Measurements from ENCODE around the gene GOLGB1.

Gene GOLGB1

DNA sequence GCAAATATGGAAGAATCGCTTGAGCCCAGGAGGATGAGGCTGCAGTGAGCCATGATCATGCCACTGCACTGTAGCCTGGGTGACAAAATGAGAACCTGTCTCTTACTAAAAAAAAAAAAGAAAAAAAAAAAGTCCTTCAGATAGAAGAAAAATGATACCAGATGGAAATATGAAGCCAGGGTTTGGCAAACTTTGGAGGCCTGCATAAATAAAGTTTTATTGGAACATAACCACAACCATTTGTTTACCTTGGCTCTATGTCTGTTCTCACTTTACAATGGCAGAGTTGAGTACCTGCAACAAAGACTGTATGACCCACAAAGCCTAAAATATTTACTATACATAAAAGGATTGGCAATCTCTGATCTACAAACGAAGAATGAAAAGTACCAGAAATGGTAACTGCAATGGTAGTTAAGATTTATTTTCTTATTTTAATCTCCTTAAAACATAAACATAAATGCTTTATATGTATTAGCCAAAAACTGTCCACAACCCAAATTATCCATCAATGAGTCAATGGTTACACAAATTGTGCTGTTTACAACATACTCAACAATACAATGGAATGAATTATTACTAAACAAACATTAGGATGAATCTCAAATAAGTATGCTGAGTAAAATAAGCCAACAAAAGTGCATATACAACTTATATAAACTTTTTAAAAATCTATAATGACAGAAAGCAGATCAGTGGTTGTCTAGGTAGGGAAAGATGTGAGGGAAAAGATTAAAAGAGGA is 41.8 kb downstream of the GOLGB1 start:
- TF ChIP-seq, protein P1, sequence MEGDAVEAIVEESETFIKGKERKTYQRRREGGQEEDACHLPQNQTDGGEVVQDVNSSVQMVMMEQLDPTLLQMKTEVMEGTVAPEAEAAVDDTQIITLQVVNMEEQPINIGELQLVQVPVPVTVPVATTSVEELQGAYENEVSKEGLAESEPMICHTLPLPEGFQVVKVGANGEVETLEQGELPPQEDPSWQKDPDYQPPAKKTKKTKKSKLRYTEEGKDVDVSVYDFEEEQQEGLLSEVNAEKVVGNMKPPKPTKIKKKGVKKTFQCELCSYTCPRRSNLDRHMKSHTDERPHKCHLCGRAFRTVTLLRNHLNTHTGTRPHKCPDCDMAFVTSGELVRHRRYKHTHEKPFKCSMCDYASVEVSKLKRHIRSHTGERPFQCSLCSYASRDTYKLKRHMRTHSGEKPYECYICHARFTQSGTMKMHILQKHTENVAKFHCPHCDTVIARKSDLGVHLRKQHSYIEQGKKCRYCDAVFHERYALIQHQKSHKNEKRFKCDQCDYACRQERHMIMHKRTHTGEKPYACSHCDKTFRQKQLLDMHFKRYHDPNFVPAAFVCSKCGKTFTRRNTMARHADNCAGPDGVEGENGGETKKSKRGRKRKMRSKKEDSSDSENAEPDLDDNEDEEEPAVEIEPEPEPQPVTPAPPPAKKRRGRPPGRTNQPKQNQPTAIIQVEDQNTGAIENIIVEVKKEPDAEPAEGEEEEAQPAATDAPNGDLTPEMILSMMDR (IDR thresholded peaks at IDR 0.05): no peak
- peaks cover 11% of the 10 kb centered on the region for H3K9me3 Mint-ChIP-seq
- no peaks in the 10 kb centered on the region for H3K4me1 Mint-ChIP-seq
- no peak overlapping the region for H3K4me3 Mint-ChIP-seq
- no peak for DNase-seq
- H3K27me3 Mint-ChIP-seq (ENCODE audit: low read depth, poor library complexity): no peaks in the 10 kb centered on the region
- H3K27ac Mint-ChIP-seq: no peak overlapping the region
- H3K36me3 Mint-ChIP-seq (ENCODE audit: low read depth): peaks cover 68% of the 10 kb centered on the region

DNA sequence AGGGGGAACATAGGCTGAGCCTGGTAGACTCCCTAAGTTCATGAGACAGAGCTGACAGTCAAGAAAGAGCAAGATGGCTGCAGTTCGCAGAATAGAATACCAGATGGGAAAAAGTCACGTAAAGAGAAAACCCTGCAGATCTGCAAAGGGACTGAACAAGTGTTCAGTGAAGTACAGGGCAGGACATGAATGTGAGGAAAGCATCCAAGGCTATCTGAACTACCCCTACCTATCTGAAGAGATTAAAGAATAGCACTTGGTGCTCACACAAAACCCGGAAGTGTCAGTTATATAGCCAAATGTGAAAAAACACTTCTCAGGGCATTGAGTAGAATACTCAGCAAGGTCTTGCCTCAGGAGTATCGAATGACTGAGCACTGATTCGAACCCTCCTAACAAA is 44.0 kb downstream of the GOLGB1 start:
- H3K4me3 Mint-ChIP-seq: no peak overlapping the region
- no peak overlapping the region for H3K27ac Mint-ChIP-seq
- H3K4me1 Mint-ChIP-seq: no peaks in the 10 kb centered on the region
- H3K27me3 Mint-ChIP-seq (ENCODE audit: low read depth, poor library complexity): no peaks in the 10 kb centered on the region
- peaks cover 11% of the 10 kb centered on the region for H3K9me3 Mint-ChIP-seq
- TF ChIP-seq, protein P1 (IDR thresholded peaks at IDR 0.05): no peak
- H3K36me3 Mint-ChIP-seq (ENCODE audit: low read depth): peaks cover 70% of the 10 kb centered on the region
- no peak for DNase-seq

DNA sequence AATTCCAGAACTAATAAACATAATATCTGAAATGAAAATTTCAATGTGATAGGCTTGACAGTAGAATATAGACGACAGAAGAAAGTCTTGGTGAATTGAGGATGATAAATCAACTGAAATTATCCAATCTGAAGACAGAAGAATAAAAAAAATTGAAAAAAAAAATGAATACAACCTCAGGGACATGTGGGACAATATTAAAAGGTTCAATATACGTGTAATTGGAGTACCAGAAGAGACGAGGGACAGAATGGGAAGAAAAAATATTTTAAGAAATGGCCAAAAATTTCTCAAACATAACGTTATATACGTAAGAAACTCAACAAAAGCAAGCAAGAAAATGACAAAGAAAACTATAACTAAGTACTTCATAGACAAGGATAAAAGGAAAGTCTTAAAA is 45.6 kb downstream of the GOLGB1 start:
- TF ChIP-seq, protein P1 (IDR thresholded peaks at IDR 0.05): no peak
- no peaks in the 10 kb centered on the region for H3K27me3 Mint-ChIP-seq (ENCODE audit: low read depth, poor library complexity)
- H3K36me3 Mint-ChIP-seq (ENCODE audit: low read depth): peaks cover 66% of the 10 kb centered on the region
- no peak overlapping the region for H3K4me3 Mint-ChIP-seq
- H3K27ac Mint-ChIP-seq: no peak overlapping the region
- H3K4me1 Mint-ChIP-seq: no peaks in the 10 kb centered on the region
- DNase-seq: no peak
- peaks cover 11% of the 10 kb centered on the region for H3K9me3 Mint-ChIP-seq

DNA sequence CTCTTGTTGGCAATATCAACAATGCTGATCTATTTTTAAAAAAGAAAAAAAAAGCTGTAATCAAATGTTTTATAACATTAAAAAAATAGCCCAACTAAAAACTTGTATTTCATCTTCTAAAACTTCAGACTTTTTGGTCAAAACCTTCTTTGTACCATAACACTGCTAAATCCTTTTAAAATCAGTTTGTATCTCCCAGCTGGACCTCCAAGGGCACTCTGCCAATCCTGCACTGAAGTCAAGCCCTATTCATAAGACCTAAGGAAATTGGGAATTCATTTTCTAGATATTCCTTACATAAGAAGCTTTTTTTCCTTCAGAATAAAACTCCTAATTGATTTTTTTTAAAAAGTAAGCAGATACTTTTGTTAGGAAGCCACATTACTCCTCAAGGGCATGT is 50.6 kb downstream of the GOLGB1 start:
- Mint-ChIP-seq H3K9me3 (peaks cover 7% of the 10 kb centered on the region), H3K27me3 (ENCODE audit: low read depth, poor library complexity) (no peaks in the 10 kb centered on the region)

DNA sequence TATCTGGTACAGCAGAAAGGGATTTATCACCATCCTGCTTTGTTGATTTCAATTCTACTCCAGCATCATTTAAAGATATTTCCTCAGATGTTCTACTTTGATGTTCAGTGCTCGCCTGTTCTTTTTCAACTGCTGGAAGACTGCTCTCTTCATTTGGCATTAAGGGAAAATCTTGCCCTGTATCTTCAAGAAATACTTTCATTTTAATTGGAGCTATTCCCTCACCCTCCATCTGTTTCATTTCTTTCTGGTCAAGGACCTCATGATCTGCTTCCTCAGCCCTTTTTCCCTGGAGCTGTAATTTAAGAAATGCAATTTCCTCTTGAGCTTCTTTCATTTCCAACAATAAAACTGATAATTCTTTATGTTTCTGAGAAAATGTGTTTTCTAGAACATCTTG is 51.1 kb downstream of the GOLGB1 start:
- H3K4me3 Mint-ChIP-seq: no peak overlapping the region
- DNase-seq: no peak
- H3K27me3 Mint-ChIP-seq (ENCODE audit: low read depth, poor library complexity): no peaks in the 10 kb centered on the region
- no peak overlapping the region for H3K27ac Mint-ChIP-seq
- TF ChIP-seq, protein P1 (IDR thresholded peaks at IDR 0.05): no peak
- H3K36me3 Mint-ChIP-seq (ENCODE audit: low read depth): peaks cover 22% of the 10 kb centered on the region
- no peaks in the 10 kb centered on the region for H3K4me1 Mint-ChIP-seq
- H3K9me3 Mint-ChIP-seq: peaks cover 4% of the 10 kb centered on the region

More for the DNA sequence above, 50.6 kb downstream of the GOLGB1 start:
- no peak overlapping the region for H3K27ac Mint-ChIP-seq
- no peaks in the 10 kb centered on the region for H3K4me1 Mint-ChIP-seq
- no peak overlapping the region for H3K4me3 Mint-ChIP-seq
- DNase-seq: no peak
- peaks cover 26% of the 10 kb centered on the region for H3K36me3 Mint-ChIP-seq (ENCODE audit: low read depth)
- TF ChIP-seq, protein P1 (IDR thresholded peaks at IDR 0.05): no peak

DNA sequence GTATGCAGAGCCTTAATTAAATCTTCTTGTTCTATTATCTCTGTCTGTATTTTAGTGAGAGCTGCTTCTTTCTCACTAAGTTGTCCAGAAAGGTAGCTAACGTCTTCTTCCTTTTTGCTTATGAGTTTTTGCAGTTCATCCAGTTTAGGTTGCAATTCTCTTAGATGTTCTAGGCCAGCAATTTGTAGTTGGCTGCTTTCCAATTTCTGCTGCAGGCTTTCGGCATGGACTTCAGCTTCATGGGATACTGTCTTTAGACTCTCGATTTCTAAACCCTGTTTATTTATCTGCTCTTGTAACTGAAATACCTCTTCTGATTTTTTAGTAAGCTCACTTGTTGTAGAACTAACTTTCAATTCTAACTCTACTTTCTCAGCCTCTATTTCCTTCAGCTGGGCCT is 53.4 kb downstream of the GOLGB1 start:
- Mint-ChIP-seq H3K4me3 (no peak overlapping the region), H3K4me1 (no peaks in the 10 kb centered on the region), H3K27me3 (ENCODE audit: low read depth, poor library complexity) (no peaks in the 10 kb centered on the region), H3K9me3 (no peaks in the 10 kb centered on the region), H3K36me3 (ENCODE audit: low read depth) (peaks cover 5% of the 10 kb centered on the region), H3K27ac (no peak overlapping the region)
- no peak for DNase-seq
- TF ChIP-seq, protein P1 (IDR thresholded peaks at IDR 0.05): no peak

All from nephron progenitor cell (in vitro differentiated cells).